ENCODE measurements around the gene FBXL19. TPM values are rescaled to one million over a fixed set of nuclear protein-coding genes. Genes with fewer than 3 reads are reported as not detected.
A peak's percentile ranks its signal among the peaks of the same experiment; 100 is the strongest.

The FBXL19 gene
- polyA plus RNA-seq, 1 donor from 2014 or later, result 99.6 TPM

GRCh38 chr16:30944352-30944751, 21.0 kb downstream of the FBXL19 start:
- Histone ChIP-seq H3K27me3 (ENCODE audit: insufficient read depth, low read depth, low read length) (no peaks in the 10 kb centered on the region), H3K79me2 (replicated peaks; ENCODE audit: insufficient read depth, low read length) (peaks cover 7% of the 10 kb centered on the region), H3K9ac (ENCODE audit: low read length) (no peak overlapping the region), H3F3A (ENCODE audit: insufficient read depth, low read length, poor library complexity, severe bottlenecking) (no peaks in the 10 kb centered on the region), H2AFZ (ENCODE audit: low read depth, low read length) (no peak overlapping the region), H4K20me1 (ENCODE audit: insufficient read depth) (no peaks in the 10 kb centered on the region), H3K9me2 (ENCODE audit: insufficient read depth, low read length) (no peaks in the 10 kb centered on the region), H3K36me3 (ENCODE audit: insufficient read depth, low read length) (peaks cover 6% of the 10 kb centered on the region), H3K4me3 (ENCODE audit: low read length) (no peak overlapping the region), H3K27ac (ENCODE audit: low read length) (no peak overlapping the region), H3K4me2 (ENCODE audit: low read length) (no peak overlapping the region), H3K9me3 (ENCODE audit: low read length) (no peaks in the 10 kb centered on the region)
- TF ChIP-seq EZH2 (IDR thresholded peaks at IDR 0.05; ENCODE audit: borderline replicate concordance, insufficient read depth, low read length, poor library complexity, severe bottlenecking) (no peak), SMC3 (conservative IDR thresholded peaks at IDR 0.05; ENCODE audit: poor library complexity) (no peak), REST (IDR thresholded peaks at IDR 0.05; ENCODE audit: borderline replicate concordance) (no peak), EP300 (conservative IDR thresholded peaks at IDR 0.05; ENCODE audit: poor library complexity, severe bottlenecking) (no peak), RAD21 (conservative IDR thresholded peaks at IDR 0.05) (no peak), CTCF (IDR thresholded peaks at IDR 0.05; ENCODE audit: poor library complexity, severe bottlenecking) (no peak), TAF1 (IDR thresholded peaks at IDR 0.05; ENCODE audit: low read depth) (no peak), MXI1 (conservative IDR thresholded peaks at IDR 0.05; ENCODE audit: poor library complexity, severe bottlenecking) (no peak), POLR2AphosphoS5 (IDR thresholded peaks at IDR 0.05) (no peak)

GRCh38 chr16:30946671-30947540, 23.5 kb downstream of the FBXL19 start:
- peak overlapping the region; percentile 88 for H3K9ac ChIP-seq (ENCODE audit: low read length)
- peak overlapping the region; percentile 92 for H3K27ac ChIP-seq (ENCODE audit: low read length)

More at GRCh38 chr16:30946671-30947540, 23.5 kb downstream of the FBXL19 start:
- H3K4me3 ChIP-seq (ENCODE audit: low read length), result peak overlapping the region; percentile 86
- H3K9me2 ChIP-seq (ENCODE audit: insufficient read depth, low read length), result no peaks in the 10 kb centered on the region
- H3K79me2 ChIP-seq (replicated peaks; ENCODE audit: insufficient read depth, low read length), result peaks cover 10% of the 10 kb centered on the region
- no peak overlapping the region for H3K4me2 ChIP-seq (ENCODE audit: low read length)
- H3K27me3 ChIP-seq (ENCODE audit: insufficient read depth, low read depth, low read length), result no peaks in the 10 kb centered on the region
- H3K9me3 ChIP-seq (ENCODE audit: low read length), result no peaks in the 10 kb centered on the region
- peaks cover 6% of the 10 kb centered on the region for H3K36me3 ChIP-seq (ENCODE audit: insufficient read depth, low read length)
- H2AFZ ChIP-seq (ENCODE audit: low read depth, low read length), result no peak overlapping the region
- no peaks in the 10 kb centered on the region for H4K20me1 ChIP-seq (ENCODE audit: insufficient read depth)
- H3F3A ChIP-seq (ENCODE audit: insufficient read depth, low read length, poor library complexity, severe bottlenecking), result no peaks in the 10 kb centered on the region
- TF ChIP-seq POLR2AphosphoS5 (IDR thresholded peaks at IDR 0.05) (no peak), EZH2 (IDR thresholded peaks at IDR 0.05; ENCODE audit: borderline replicate concordance, insufficient read depth, low read length, poor library complexity, severe bottlenecking) (no peak), CTCF (IDR thresholded peaks at IDR 0.05; ENCODE audit: poor library complexity, severe bottlenecking) (no peak), SMC3 (conservative IDR thresholded peaks at IDR 0.05; ENCODE audit: poor library complexity) (no peak), MXI1 (conservative IDR thresholded peaks at IDR 0.05; ENCODE audit: poor library complexity, severe bottlenecking) (no peak), EP300 (conservative IDR thresholded peaks at IDR 0.05; ENCODE audit: poor library complexity, severe bottlenecking) (no peak), TAF1 (IDR thresholded peaks at IDR 0.05; ENCODE audit: low read depth) (no peak)

All from neural cell (in vitro differentiated cells).